ENCODE results near the gene SPEN. TPM values are rescaled to one million over a fixed set of nuclear protein-coding genes. Genes with fewer than 3 reads are reported as not detected.

The SPEN gene
- total and polyA plus RNA-seq, 9 of the 15 experiments (the other 6 are each of a cell fraction or from before 2014, with no cell fraction given), result 5.7 to 87.5 (median 27.2) TPM

DNA sequence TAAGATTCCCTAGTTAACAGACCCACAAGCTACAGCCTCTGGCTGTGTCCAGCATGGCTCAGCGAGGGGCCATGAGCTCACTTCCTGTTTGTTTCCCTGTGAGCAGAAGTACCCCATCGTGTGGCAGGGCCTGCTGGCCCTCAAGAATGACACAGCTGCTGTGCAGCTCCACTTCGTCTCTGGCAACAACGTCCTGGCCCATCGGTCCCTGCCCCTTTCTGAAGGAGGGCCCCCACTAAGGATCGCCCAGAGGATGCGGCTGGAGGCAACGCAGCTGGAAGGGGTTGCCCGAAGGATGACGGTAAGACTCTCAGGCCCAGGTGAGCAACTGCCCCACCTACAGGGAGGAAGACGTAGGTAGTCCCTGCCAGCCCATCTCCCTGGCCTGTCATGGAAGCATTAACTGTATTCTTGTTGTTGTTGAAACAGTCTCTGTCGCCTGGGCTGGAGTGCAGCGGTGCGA lies 90.2 kb downstream of the SPEN start (continued):
- TF ChIP-seq CEBPG (CRISPR knock-in tag; IDR thresholded peaks at IDR 0.05), result 0 out of 2 replicates have a peak, but pooled peaks have one; percentile 25
- TF ChIP-seq CEBPG (tag; conservative IDR thresholded peaks at IDR 0.05 in 1 of 2, IDR thresholded peaks at IDR 0.05 in 1 of 2), result no peak
- no peak for TF ChIP-seq PPARD (CRISPR knock-in tag; IDR thresholded peaks at IDR 0.05)
- TF ChIP-seq NRF1 (conservative IDR thresholded peaks at IDR 0.05 in 1 of 2, IDR thresholded peaks at IDR 0.05 in 1 of 2), result no peak
- peak; percentile 65 for TF ChIP-seq GABPB1 (CRISPR knock-in tag; IDR thresholded peaks at IDR 0.05)
- TF ChIP-seq NCOA6 (IDR thresholded peaks at IDR 0.05), result no peak
- TF ChIP-seq, protein P1, sequence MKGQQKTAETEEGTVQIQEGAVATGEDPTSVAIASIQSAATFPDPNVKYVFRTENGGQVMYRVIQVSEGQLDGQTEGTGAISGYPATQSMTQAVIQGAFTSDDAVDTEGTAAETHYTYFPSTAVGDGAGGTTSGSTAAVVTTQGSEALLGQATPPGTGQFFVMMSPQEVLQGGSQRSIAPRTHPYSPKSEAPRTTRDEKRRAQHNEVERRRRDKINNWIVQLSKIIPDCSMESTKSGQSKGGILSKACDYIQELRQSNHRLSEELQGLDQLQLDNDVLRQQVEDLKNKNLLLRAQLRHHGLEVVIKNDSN (CRISPR knock-in tag; IDR thresholded peaks at IDR 0.05), result peak; percentile 21; the same call in 1 of the 2 replicates
- TF ChIP-seq ZFP36 (IDR thresholded peaks at IDR 0.05; ENCODE audit: low read depth, low read length, partially characterized antibody), result no peak
- TF ChIP-seq RAD21 (CRISPR knock-in tag; conservative IDR thresholded peaks at IDR 0.05 in 1 of 2, IDR thresholded peaks at IDR 0.05 in 1 of 2), result peak in 1 of 2 experiments; percentile 25; a peak in 1 of 4 replicates
- TF ChIP-seq SPI1 (IDR thresholded peaks at IDR 0.05; ENCODE audit: borderline replicate concordance, low read depth, low read length), result peak; percentile 60
- TF ChIP-seq POLR2A (conservative IDR thresholded peaks at IDR 0.05), result peak; percentile 38; the same call in 1 of the 2 replicates
- no peak for TF ChIP-seq FOXM1 (IDR thresholded peaks at IDR 0.05; ENCODE audit: low read depth)
- no peak for TF ChIP-seq FOXM1 (CRISPR knock-in tag; IDR thresholded peaks at IDR 0.05; ENCODE audit: low read depth)
- peak; percentile 13; the same call in 1 of the 2 replicates for TF ChIP-seq MYNN (IDR thresholded peaks at IDR 0.05)
- TF ChIP-seq MYNN (CRISPR knock-in tag; IDR thresholded peaks at IDR 0.05), result no peak
- no peak for TF ChIP-seq ZSCAN32 (CRISPR knock-in tag; IDR thresholded peaks at IDR 0.05)
- TF ChIP-seq, protein P2, sequence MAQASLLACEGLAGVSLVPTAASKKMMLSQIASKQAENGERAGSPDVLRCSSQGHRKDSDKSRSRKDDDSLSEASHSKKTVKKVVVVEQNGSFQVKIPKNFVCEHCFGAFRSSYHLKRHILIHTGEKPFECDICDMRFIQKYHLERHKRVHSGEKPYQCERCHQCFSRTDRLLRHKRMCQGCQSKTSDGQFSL (CRISPR knock-in tag; IDR thresholded peaks at IDR 0.05), result no peak
- TF ChIP-seq, protein P2 (tag; IDR thresholded peaks at IDR 0.05), result no peak

Measured in K562 (cell line).